RWPE2 (cell line): ENCODE measurements around the gene SLC5A1.
A peak's percentile ranks its signal among the peaks of the same experiment; 100 is the strongest.

Experiments used
- ATAC-seq: fragments of 200-7000 bp; cut with Tn5 transposase; 3 replicates; pipeline ENCODE4 v1.9.1; 2021; ENCODE audit warnings: low read depth
- DNase-seq: peaks from one replicate; pipeline ENCODE4 v3.0.0-alpha.2; 2020; ENCODE audit warnings: low spot score
- H3K27ac ChIP-seq: fragments of 450-650 bp; 2 replicates; pipeline ENCODE4 v1.5.1; 2017; ENCODE audit warnings: mild to moderate bottlenecking; ENCODE audit not compliant: poor library complexity, severe bottlenecking
- H3K27me3 ChIP-seq: fragments of 250-450 bp; sonication (Bioruptor Pico); 2 replicates; pipeline ENCODE4 v1.5.1; 2021; ENCODE audit warnings: mild to moderate bottlenecking, moderate library complexity; ENCODE audit not compliant: insufficient read depth, poor library complexity, severe bottlenecking
- H3K36me3 ChIP-seq: fragments of 250-450 bp; sonication (Bioruptor Pico); 2 replicates; pipeline ENCODE4 v1.5.1; 2020; ENCODE audit warnings: low read depth, mild to moderate bottlenecking, moderate library complexity
- H3K4me1 ChIP-seq: fragments of 250-450 bp; sonication (Bioruptor Pico); 2 replicates; pipeline ENCODE4 v1.5.1; 2021; ENCODE audit warnings: mild to moderate bottlenecking, moderate library complexity; ENCODE audit not compliant: insufficient read depth, poor library complexity, severe bottlenecking
- H3K4me3 ChIP-seq: fragments of 250-450 bp; sonication (Bioruptor Pico); 2 replicates; pipeline ENCODE4 v1.5.1; 2021; ENCODE audit warnings: mild to moderate bottlenecking, moderate library complexity; ENCODE audit not compliant: severe bottlenecking
- H3K9me3 ChIP-seq: fragments of 250-450 bp; sonication (Bioruptor Pico); 2 replicates; pipeline ENCODE4 v1.5.1; 2021; ENCODE audit warnings: mild to moderate bottlenecking, moderate library complexity; ENCODE audit not compliant: severe bottlenecking
- CTCF ChIP-seq: fragments of 450-650 bp; IDR thresholded peaks from one replicate; pipeline ENCODE4 v1.5.1; 2017; ENCODE audit warnings: mild to moderate bottlenecking, moderate library complexity; ENCODE audit not compliant: poor library complexity, severe bottlenecking

The SLC5A1 gene

GRCh38 chr22:32112380-32112779, 69.3 kb downstream of the SLC5A1 start:
- ATAC-seq, result no peak
- no peak for DNase-seq
- Histone ChIP-seq H3K4me1 (no peaks in the 10 kb centered on the region), H3K36me3 (no peaks in the 10 kb centered on the region), H3K4me3 (no peak overlapping the region), H3K9me3 (no peaks in the 10 kb centered on the region), H3K27ac (no peak overlapping the region), H3K27me3 (no peaks in the 10 kb centered on the region)
- TF ChIP-seq CTCF, result no peak

GRCh38 chr22:32119568-32120235, 76.6 kb downstream of the SLC5A1 start:
- Histone ChIP-seq H3K4me3 (no peak overlapping the region), H3K36me3 (no peaks in the 10 kb centered on the region), H3K27ac (no peak overlapping the region), H3K27me3 (peaks cover 3% of the 10 kb centered on the region), H3K4me1 (no peaks in the 10 kb centered on the region), H3K9me3 (no peaks in the 10 kb centered on the region)
- no peak for TF ChIP-seq CTCF
- DNase-seq (no peak), ATAC-seq (0 out of 3 replicates have a peak, but pooled peaks have one; percentile 29)

GRCh38 chr22:32120603-32121002, 77.5 kb downstream of the SLC5A1 start:
- peaks cover 3% of the 10 kb centered on the region for H3K27me3 ChIP-seq
- no peaks in the 10 kb centered on the region for H3K36me3 ChIP-seq
- no peaks in the 10 kb centered on the region for H3K9me3 ChIP-seq
- no peak for TF ChIP-seq CTCF
- H3K27ac ChIP-seq, result no peak overlapping the region
- ATAC-seq (no peak), DNase-seq (no peak)
- no peaks in the 10 kb centered on the region for H3K4me1 ChIP-seq
- H3K4me3 ChIP-seq, result no peak overlapping the region

- DNase-seq (no peak), ATAC-seq (no peak)
- Histone ChIP-seq H3K27ac (no peak overlapping the region), H3K36me3 (no peaks in the 10 kb centered on the region), H3K9me3 (no peaks in the 10 kb centered on the region), H3K4me3 (no peak overlapping the region), H3K4me1 (no peaks in the 10 kb centered on the region), H3K27me3 (peaks cover 3% of the 10 kb centered on the region)
- no peak for TF ChIP-seq CTCF
Observed at GRCh38 chr22:32122899-32123298, 79.8 kb downstream of the SLC5A1 start.

- H3K9me3 ChIP-seq, result no peaks in the 10 kb centered on the region
- no peaks in the 10 kb centered on the region for H3K27me3 ChIP-seq
- H3K4me1 ChIP-seq, result no peaks in the 10 kb centered on the region
- no peak overlapping the region for H3K27ac ChIP-seq
- H3K36me3 ChIP-seq, result no peaks in the 10 kb centered on the region
- no peak overlapping the region for H3K4me3 ChIP-seq
- TF ChIP-seq CTCF, result peak; percentile 27
- no peak for DNase-seq
- ATAC-seq, result peak; percentile 53; the same call in 2 of the 3 replicates
Observed at GRCh38 chr22:32123657-32124056, 80.6 kb downstream of the SLC5A1 start.
